Measurements from ENCODE around the gene RPAIN.
"Not testable (repeated sequence)": the region's sequence is repeated elsewhere in the genome, so short reads cannot be mapped to it uniquely, and the experiment has no call there.

The RPAIN gene

DNA sequence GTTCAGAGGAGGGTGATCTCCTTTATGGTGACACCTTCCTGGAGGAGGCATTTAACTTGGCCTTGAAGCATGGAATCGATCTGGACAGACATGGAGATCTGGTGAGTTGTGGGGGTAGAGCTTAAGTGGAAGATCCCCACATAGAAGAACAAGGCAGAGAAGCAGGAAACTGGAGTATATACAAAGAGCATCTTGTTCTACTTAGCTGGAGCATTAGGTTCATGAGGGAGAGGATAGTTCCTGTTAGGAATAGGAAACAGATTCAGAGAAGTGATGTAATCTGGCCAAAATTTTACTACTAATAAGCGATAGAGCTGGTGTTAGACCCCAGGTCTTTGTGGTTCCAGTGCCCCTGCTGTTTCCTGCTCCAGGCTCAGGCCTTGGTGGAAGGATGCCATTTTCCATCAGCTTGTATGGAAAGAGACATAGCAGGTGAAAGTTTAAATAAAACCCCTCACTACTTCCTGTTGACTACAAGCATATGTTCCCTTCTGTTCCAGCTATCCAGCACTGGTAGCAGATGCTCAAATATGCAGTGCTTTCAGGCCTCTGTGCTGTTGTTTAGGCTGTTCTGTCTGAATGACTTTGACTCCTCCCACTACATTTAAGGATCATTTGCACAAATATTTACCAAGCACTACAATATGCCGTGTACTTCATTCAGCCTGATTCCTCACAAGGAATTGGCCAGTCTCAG, 9.4 kb downstream of the RPAIN start:
- no peak for DNase-seq (ENCODE audit: low read depth in 1 of 2, low spot score in 1 of 2)

GRCh38 chr17:5430413-5430999, 10.5 kb downstream of the RPAIN start:
- no peak for DNase-seq (ENCODE audit: low read depth in 1 of 2, low spot score in 1 of 2)

- not testable (repeated sequence) for DNase-seq (ENCODE audit: low read depth in 1 of 2, low spot score in 1 of 2)
These were observed 11.3 kb downstream of the RPAIN start for GRCh38 chr17:5431234-5431633.

DNA sequence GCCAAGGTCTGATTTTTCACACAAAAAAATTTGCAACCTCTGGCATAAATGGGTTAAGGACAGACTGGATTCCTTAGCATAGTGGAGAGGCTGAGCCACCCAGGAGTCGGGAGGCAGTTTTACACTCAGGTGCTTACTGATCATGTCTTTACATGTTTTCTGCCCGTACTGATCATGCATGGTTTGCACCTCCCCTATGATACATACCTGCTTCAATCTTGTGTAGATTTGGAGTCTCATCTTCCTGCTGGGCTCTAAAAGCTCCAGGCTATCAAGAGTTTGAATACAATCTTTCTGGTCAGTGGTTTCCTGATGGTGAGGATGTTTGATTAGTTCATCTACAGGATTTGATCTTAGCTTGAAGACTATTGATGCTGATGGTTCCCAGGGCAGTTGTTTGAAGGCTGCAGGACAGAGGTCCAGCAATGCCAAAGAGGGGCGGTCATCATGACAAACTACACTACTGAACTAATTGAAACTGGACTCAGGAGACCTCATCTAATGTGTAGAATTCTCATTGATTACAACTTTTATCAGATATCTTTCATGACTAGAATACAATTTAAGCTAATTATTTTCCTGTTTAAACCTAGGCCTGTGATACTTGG, 12.1 kb downstream of the RPAIN start:
- no peak for DNase-seq (ENCODE audit: low read depth in 1 of 2, low spot score in 1 of 2)

- no peak for DNase-seq (ENCODE audit: low read depth in 1 of 2, low spot score in 1 of 2)
These were observed 15.0 kb downstream of the RPAIN start for GRCh38 chr17:5434984-5435383.

GRCh38 chr17:5435781-5436315, 15.9 kb downstream of the RPAIN start:
- not testable (repeated sequence) for DNase-seq (ENCODE audit: low read depth in 1 of 2, low spot score in 1 of 2)

- no peak for DNase-seq (ENCODE audit: low read depth in 1 of 2, low spot score in 1 of 2)
These were observed 17.8 kb downstream of the RPAIN start for GRCh38 chr17:5437721-5438317.

DNA sequence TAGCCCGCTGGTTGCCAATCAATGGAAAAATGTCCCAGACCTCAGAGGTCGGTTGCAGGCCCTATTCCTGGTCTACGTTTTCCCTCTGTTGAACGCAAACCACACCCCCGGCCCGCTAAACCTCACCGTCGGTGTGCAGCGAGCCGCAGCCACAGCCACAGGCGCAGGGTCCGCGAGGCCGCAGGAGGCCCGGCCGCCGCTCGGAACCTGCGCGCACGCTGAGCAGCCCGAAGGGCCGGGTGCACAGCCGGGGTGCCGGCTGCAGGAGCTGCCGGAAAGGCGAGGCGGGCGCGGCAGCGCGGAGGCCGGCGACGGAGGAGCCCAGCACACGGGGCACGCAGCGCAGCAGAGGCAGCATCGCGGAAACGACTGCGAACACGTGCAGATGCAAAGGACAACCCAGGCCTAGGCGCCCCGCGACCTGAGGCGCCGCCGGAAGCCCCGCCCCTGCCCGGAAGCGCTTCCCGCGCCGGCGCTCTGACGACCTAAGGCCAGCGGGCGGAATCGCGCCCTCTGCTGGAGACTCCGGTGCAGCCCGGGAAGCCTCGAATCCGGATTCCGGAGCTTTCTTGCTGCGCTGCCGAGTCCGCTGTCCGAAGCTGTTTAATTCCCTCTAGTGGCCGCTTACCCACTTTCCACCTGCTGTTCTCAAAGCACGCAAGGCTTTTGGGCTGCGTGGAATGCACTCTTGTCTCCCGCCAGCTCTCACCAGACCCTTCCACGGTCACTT, 18.9 kb downstream of the RPAIN start, which contains the start of gene C1QBP:
Gene C1QBP, minus strand, starts transcription at position 440 of the 730 bp plus-strand sequence. Its CDS starts 82 bp downstream, at position 358.
- peak; percentile 87 to 88 for DNase-seq (ENCODE audit: low read depth in 1 of 2, low spot score in 1 of 2)

DNA sequence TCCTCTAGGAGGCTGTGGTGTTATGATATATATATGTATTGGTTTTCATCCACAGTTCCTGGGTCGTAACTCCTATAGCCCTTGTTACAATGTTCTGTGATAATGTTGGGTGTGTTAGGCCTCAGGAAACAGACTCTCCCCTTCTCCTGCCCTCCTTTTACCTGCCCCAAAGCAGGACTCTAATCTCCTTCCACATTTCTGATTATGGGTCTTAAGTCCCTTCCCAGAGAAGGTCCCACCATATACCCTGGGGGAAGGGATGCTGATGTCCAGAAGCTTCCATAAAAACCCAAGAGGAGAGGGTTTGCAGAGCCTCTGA, 19.4 kb downstream of the RPAIN start:
- DNase-seq (ENCODE audit: low read depth in 1 of 2, low spot score in 1 of 2), result no peak

GRCh38 chr17:5443728-5444127, 23.7 kb downstream of the RPAIN start:
- no peak for DNase-seq (ENCODE audit: low read depth in 1 of 2, low spot score in 1 of 2)

DNA sequence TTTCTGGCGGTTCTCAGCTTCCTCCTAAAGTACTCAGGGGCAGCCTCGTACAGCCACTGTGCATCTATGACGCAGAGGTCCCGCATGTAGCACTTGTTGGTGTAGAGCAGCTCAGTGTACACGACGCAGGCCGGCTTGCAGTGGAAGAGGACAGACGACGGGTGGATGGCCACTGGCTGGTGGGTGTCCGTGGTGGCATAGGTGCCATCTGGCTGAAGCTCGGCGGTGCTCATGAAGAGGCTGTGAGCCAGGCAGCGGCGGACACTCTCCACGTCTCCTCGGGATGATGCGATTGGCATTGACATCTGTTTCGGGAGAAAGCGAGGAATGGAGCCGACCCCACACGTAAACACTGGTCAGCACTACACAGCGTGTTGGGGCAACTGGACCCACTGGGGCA, 24.2 kb downstream of the RPAIN start:
- no peak for DNase-seq (ENCODE audit: low read depth in 1 of 2, low spot score in 1 of 2)

- DNase-seq (ENCODE audit: low read depth in 1 of 2, low spot score in 1 of 2), result no peak
These were observed 26.8 kb downstream of the RPAIN start for GRCh38 chr17:5446786-5447185.

DNA sequence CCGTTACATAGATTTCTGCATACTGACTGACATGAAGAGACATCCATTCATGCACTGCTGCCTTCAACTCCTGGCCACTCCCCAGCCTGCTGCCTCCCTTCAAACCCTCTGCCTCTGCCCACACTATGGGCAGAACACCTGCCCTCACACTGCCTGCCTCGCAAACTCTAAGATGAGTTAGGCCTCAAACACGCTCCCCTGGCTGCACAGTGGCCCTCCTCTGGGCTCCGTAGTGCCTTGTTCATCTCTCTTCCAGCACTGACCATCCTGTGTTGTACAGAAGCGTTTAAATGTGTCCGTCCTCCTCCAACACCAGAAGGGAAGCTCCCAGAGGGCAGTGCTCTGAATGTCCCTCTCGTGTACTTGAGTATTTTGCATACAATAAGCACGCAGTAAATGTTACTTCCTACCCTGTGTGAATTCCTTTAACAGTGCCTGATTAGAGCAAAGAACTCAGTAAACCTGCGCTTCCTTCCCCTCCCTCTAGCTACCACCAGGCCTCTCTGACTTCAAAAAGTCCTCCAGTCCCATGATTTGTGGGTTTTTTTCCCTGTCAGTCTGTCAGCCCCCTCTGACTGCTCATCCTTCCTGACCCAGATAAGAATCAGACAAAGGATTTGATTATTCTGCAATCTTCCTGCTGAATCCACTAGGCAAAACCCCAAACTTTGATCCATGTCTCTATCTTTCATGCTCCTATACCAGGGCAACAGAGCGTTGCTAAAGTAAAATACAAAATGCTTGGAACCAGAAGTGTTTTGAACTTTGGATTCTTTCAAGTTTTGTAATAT, 44.9 kb downstream of the RPAIN start:
- DNase-seq (ENCODE audit: low read depth in 1 of 2, low spot score in 1 of 2), result no peak

- no peak for DNase-seq (ENCODE audit: low read depth in 1 of 2, low spot score in 1 of 2)
These were observed 46.3 kb downstream of the RPAIN start for GRCh38 chr17:5466295-5466694.

DNA sequence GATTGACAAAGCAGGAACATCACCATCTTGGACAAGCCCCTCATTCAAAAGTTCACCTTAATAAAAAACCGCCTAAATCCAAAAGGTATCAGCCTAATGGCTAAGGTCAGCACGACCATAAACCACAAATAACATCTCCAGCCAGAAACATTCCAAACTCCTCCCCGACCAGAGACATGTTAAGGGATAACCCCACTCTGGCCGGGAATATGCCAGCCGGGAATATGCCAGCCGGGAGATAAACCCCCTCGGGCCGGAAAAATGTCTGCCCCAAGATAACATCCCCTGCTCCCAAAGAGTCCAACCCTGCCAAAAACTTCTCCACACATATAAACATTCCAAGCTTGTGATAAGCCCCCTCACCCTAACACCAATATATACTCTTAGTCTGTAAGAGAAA, 47.4 kb downstream of the RPAIN start:
- DNase-seq (ENCODE audit: low read depth in 1 of 2, low spot score in 1 of 2), result no peak

DNA sequence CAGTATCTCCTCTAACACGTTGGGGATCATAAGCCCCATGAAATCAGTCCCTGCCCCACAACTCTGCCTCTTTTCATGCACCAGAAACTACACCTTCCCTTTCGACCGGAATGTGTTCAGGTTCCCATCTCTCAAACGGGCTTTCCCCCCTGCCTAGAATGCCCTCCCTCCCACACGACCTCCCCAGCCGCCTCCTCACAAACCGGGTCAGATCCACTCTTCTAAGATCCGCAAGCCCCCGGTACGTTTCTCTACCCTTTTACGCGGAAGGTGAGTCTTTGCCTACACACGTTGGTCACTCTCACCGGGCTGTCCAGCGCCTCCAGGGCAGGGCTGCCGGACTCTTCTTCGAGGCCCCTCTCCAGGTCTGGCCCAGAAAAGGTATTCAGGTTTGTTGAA, 48.1 kb downstream of the RPAIN start:
- DNase-seq (ENCODE audit: low read depth in 1 of 2, low spot score in 1 of 2), result no peak

DNA sequence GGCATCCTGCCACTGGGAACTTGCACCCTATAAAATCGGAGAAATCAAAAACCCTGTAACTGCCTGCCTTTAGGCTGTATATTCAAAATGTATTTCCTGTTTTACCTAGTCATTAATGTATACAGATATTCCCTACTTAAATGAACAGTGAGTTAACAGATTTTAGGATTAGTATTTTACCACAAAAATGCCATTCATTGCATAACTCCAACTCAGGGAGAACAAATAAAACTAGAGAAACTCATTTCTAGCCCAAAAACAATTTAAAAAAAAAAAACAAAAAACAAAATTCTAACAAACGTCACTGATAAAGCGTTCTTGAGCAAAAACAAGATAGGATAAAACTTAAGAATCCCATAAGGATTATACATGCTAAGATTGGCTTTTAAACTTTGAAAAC, 52.5 kb downstream of the RPAIN start:
- DNase-seq (ENCODE audit: low read depth in 1 of 2, low spot score in 1 of 2), result no peak

DNA sequence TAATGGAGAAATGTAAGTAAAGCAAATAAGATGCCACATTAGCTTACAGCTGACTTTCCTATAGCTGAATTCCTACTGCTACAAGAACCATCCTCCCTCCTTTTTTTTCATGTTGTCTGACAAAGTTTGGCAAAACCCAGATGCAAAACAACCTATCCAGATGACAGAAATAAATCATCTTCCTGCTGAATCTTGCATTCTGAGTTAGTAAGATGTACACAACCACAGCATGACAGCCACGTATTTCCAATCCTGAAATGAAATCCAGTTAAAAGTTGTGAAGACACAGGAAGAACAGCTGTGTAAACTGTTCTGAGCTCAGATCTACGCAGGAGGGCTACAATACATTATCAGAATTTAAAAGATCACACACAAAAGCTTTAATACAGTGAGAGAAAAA, 53.9 kb downstream of the RPAIN start:
- DNase-seq (ENCODE audit: low read depth in 1 of 2, low spot score in 1 of 2), result no peak

DNA sequence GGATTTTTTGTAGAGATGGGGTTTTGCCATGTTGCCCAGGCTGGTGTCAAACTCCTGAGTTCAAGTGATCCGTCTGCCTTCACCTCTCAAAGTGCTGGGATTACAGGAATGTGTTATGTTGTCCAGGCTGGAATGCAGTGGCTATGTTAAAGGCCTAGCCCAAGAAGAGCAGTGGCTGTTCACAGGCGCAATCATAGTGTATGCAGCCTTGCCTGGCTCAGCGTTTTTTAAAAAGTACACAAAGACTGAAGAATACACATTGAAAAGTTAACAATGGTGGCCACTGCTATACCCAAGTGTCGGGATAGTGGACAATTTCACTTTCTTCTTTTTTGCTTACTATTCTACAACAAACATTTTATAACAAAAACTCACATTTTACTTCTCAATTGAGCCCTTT, 59.0 kb downstream of the RPAIN start:
- no peak for DNase-seq (ENCODE audit: low read depth in 1 of 2, low spot score in 1 of 2)

GRCh38 chr17:5480962-5481361, 61.0 kb downstream of the RPAIN start:
- no peak for DNase-seq (ENCODE audit: low read depth in 1 of 2, low spot score in 1 of 2)

GRCh38 chr17:5481451-5481850, 61.5 kb downstream of the RPAIN start:
- DNase-seq (ENCODE audit: low read depth in 1 of 2, low spot score in 1 of 2), result no peak

Measured in stimulated activated CD4-positive, alpha-beta T cell treated with anti-CD3 and anti-CD28 coated beads, Interleukin-15, amount 100 ng/mL, for 1 hour (primary cell).